ENCODE data around the gene UTF1. TPM values are rescaled to one million over a fixed set of nuclear protein-coding genes. Genes with fewer than 3 reads are reported as not detected.
A peak's percentile ranks its signal among the peaks of the same experiment; 100 is the strongest.

UTF1 gene
- total and polyA plus RNA-seq, 9 of the 15 experiments (the other 6 are each of a cell fraction or from before 2014, with no cell fraction given): 0.35 to 0.46 TPM; not detected in 7

GRCh38 chr10:133246236-133246626 lies 16.2 kb downstream of the UTF1 start:
- BruUV-seq (replicated peaks): no TSS peak
- Histone ChIP-seq H2AFZ (ENCODE audit: low read depth, low read length) (peak overlapping the region; percentile 60), H3K4me1 (replicated peaks in 1 of 2; ENCODE audit: control insufficient read depth in 2 of 2, insufficient read depth in 2 of 2, low read length in 2 of 2) (peaks cover 36 to 97% of the 10 kb centered on the region in 2 experiments), H3K9me3 (replicated peaks; ENCODE audit: control insufficient read depth, insufficient read depth, low read depth, low read length) (no peaks in the 10 kb centered on the region), H3K4me2 (ENCODE audit: insufficient read depth, low read length) (peak overlapping the region; percentile 64), H3K36me3 (ENCODE audit: control insufficient read depth, insufficient read depth, low read length) (no peaks in the 10 kb centered on the region), H4K20me1 (replicated peaks; ENCODE audit: control insufficient read depth, insufficient read depth, low read length) (no peaks in the 10 kb centered on the region), H3K9me1 (ENCODE audit: control insufficient read depth, insufficient read depth, low read length) (no peaks in the 10 kb centered on the region), H3K27me3 (ENCODE audit: control insufficient read depth in 2 of 2, insufficient read depth in 2 of 2, low read length in 2 of 2) (no peaks in the 10 kb centered on the region; a peak in 1 of 5 replicates), H3K9ac (ENCODE audit: insufficient read depth in 1 of 2, low read depth in 2 of 2, low read length in 2 of 2) (peak overlapping the region; percentile 51 to 68), H3K4me3 (peak overlapping the region; percentile 17; the same call in 1 of the 2 replicates), H3K27ac (ENCODE audit: extremely low read depth, low read depth, low read length) (peak overlapping the region; percentile 79), H3K79me2 (ENCODE audit: control insufficient read depth, insufficient read depth, low read length) (no peaks in the 10 kb centered on the region)
- WGBS (ENCODE audit: insufficient coverage, low coverage, missing lambda C conversion rate): 3% methylated on average over 6 of the region's 12 CpGs
- POLR2A ChIA-PET: interaction anchor here (0.6 to 3.1 kb wide), 3 partner anchors 11 to 224 kb away, joined by 3 to 18 read pairs (median 7); no protein-coding TSS in a partner anchor
- ATAC-seq (peak; percentile 16), FAIRE-seq (peak; percentile 76), DNase-seq (ENCODE audit: extremely low read depth in 1 of 4, low spot score in 3 of 4) (no peak)
- intact Hi-C loops (cut with micrococcal nuclease): loop anchor here (2.0 to 5.0 kb wide), 2 partner anchors 67 to 104 kb away; no protein-coding TSS in a partner anchor
- CTCF ChIA-PET (ENCODE audit: low intra/inter-chr PET ratio): no interaction called here
- in situ Hi-C loops (cut with MboI): loop anchor here (5.0 kb wide), 2 partner anchors 61 to 99 kb away; partner anchors contain the start of genes TUBGCP2 and ZNF511
- TF ChIP-seq ZNF445 (CRISPR knock-in tag; IDR thresholded peaks at IDR 0.05; ENCODE audit: low read depth) (no peak), RAD51 (IDR thresholded peaks at IDR 0.05; ENCODE audit: borderline replicate concordance, low read depth) (peak; percentile 30; the same call in 1 of the 2 replicates), MAFK (IDR thresholded peaks at IDR 0.05; ENCODE audit: low read length) (no peak), ZC3H8 (IDR thresholded peaks at IDR 0.05) (no peak), SIN3B (IDR thresholded peaks at IDR 0.05; ENCODE audit: low read depth) (no peak), ZNF217 (CRISPR knock-in tag; IDR thresholded peaks at IDR 0.05) (no peak), HNRNPL (IDR thresholded peaks at IDR 0.05; ENCODE audit: low read depth, low read length) (no peak), ZNF830 (CRISPR knock-in tag; IDR thresholded peaks at IDR 0.05) (no peak), TEAD1 (CRISPR knock-in tag; IDR thresholded peaks at IDR 0.05) (no peak), ZNF212 (CRISPR knock-in tag; IDR thresholded peaks at IDR 0.05) (no peak), XRCC3 (IDR thresholded peaks at IDR 0.05) (no peak), TAF9B (IDR thresholded peaks at IDR 0.05; ENCODE audit: partially characterized antibody) (no peak), ZNF23 (CRISPR knock-in tag; IDR thresholded peaks at IDR 0.05) (no peak), NBN (IDR thresholded peaks at IDR 0.05; ENCODE audit: low read depth) (no peak)
- TF ChIP-seq, protein P1, sequence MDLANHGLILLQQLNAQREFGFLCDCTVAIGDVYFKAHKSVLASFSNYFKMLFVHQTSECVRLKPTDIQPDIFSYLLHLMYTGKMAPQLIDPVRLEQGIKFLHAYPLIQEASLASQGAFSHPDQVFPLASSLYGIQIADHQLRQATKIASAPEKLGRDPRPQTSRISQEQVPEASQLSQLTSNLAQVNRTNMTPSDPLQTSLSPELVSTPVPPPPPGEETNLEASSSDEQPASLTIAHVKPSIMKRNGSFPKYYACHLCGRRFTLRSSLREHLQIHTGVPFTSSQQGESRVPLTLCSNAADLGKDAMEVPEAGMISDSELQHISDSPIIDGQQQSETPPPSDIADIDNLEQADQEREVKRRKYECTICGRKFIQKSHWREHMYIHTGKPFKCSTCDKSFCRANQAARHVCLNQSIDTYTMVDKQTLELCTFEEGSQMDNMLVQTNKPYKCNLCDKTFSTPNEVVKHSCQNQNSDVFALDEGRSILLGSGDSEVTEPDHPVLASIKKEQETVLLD (IDR thresholded peaks at IDR 0.05): no peak
- TF ChIP-seq, protein P2, sequence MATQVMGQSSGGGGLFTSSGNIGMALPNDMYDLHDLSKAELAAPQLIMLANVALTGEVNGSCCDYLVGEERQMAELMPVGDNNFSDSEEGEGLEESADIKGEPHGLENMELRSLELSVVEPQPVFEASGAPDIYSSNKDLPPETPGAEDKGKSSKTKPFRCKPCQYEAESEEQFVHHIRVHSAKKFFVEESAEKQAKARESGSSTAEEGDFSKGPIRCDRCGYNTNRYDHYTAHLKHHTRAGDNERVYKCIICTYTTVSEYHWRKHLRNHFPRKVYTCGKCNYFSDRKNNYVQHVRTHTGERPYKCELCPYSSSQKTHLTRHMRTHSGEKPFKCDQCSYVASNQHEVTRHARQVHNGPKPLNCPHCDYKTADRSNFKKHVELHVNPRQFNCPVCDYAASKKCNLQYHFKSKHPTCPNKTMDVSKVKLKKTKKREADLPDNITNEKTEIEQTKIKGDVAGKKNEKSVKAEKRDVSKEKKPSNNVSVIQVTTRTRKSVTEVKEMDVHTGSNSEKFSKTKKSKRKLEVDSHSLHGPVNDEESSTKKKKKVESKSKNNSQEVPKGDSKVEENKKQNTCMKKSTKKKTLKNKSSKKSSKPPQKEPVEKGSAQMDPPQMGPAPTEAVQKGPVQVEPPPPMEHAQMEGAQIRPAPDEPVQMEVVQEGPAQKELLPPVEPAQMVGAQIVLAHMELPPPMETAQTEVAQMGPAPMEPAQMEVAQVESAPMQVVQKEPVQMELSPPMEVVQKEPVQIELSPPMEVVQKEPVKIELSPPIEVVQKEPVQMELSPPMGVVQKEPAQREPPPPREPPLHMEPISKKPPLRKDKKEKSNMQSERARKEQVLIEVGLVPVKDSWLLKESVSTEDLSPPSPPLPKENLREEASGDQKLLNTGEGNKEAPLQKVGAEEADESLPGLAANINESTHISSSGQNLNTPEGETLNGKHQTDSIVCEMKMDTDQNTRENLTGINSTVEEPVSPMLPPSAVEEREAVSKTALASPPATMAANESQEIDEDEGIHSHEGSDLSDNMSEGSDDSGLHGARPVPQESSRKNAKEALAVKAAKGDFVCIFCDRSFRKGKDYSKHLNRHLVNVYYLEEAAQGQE (IDR thresholded peaks at IDR 0.05; ENCODE audit: borderline replicate concordance): no peak
- TF ChIP-seq, protein P2 (CRISPR knock-in tag; IDR thresholded peaks at IDR 0.05; ENCODE audit: low read depth): no peak

Measured in K562 (cell line).